ENCODE data around the gene STX2. TPM values are rescaled to one million over a fixed set of nuclear protein-coding genes. Genes with fewer than 3 reads are reported as not detected.

STX2 gene
- total RNA-seq, 1 donor from 2014 or later: 20.5 TPM

DNA sequence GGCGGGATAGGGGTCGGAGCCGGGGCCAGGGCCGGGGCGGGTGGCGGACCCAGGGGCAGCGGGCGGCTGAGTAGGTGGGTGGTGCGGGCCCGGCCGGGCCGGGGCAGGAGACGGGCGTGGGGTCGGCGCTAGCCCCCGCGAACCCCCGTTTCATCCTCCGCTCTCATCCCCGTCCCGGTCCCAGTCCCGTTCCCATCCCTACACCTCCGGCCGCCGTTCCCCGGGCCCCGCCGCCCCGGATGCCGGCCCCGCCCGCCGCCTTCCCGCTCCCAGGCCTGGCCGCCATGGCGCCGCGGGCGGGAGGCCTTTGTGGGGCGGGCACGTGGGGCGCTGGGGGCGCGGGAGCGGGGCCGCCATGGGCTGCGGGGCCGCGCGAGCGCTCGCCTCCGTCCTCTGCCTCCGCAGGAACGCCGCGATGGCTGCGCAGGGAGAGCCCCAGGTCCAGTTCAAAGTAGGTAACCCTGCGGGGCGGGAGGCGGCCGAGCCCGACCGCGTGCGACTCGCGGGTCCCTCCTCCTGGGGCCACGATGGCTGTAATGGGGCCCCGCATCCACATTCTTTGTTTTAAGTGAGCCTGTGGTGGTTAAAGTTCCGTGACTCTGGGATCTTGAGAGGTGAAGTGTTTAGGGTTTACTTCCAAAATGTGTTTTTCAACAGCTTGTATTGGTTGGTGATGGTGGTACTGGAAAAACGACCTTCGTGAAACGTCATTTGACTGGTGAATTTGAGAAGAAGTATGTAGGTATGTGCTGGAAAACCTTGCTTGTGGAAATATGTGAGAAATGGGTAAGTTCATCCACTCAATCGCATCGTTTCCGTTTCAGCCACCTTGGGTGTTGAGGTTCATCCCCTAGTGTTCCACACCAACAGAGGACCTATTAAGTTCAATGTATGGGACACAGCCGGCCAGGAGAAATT lies 33.4 kb upstream of the STX2 start:
- peak; percentile 22 for DNase-seq (ENCODE audit: low spot score, unreplicated experiment)
- Mint-ChIP-seq H3K27me3 (peaks cover 2% of the 10 kb centered on the region), H3K36me3 (ENCODE audit: insufficient read depth) (peaks cover 39% of the 10 kb centered on the region), H3K9me3 (ENCODE audit: low read depth) (no peaks in the 10 kb centered on the region), H3K4me1 (ENCODE audit: low read depth) (peaks cover 38% of the 10 kb centered on the region), H3K27ac (peak overlapping the region; percentile 98), H3K4me3 (ENCODE audit: low read depth) (peak overlapping the region; percentile 95)
- TF ChIP-seq, protein P1, sequence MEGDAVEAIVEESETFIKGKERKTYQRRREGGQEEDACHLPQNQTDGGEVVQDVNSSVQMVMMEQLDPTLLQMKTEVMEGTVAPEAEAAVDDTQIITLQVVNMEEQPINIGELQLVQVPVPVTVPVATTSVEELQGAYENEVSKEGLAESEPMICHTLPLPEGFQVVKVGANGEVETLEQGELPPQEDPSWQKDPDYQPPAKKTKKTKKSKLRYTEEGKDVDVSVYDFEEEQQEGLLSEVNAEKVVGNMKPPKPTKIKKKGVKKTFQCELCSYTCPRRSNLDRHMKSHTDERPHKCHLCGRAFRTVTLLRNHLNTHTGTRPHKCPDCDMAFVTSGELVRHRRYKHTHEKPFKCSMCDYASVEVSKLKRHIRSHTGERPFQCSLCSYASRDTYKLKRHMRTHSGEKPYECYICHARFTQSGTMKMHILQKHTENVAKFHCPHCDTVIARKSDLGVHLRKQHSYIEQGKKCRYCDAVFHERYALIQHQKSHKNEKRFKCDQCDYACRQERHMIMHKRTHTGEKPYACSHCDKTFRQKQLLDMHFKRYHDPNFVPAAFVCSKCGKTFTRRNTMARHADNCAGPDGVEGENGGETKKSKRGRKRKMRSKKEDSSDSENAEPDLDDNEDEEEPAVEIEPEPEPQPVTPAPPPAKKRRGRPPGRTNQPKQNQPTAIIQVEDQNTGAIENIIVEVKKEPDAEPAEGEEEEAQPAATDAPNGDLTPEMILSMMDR (IDR thresholded peaks at IDR 0.05; ENCODE audit: unreplicated experiment): no peak

DNA sequence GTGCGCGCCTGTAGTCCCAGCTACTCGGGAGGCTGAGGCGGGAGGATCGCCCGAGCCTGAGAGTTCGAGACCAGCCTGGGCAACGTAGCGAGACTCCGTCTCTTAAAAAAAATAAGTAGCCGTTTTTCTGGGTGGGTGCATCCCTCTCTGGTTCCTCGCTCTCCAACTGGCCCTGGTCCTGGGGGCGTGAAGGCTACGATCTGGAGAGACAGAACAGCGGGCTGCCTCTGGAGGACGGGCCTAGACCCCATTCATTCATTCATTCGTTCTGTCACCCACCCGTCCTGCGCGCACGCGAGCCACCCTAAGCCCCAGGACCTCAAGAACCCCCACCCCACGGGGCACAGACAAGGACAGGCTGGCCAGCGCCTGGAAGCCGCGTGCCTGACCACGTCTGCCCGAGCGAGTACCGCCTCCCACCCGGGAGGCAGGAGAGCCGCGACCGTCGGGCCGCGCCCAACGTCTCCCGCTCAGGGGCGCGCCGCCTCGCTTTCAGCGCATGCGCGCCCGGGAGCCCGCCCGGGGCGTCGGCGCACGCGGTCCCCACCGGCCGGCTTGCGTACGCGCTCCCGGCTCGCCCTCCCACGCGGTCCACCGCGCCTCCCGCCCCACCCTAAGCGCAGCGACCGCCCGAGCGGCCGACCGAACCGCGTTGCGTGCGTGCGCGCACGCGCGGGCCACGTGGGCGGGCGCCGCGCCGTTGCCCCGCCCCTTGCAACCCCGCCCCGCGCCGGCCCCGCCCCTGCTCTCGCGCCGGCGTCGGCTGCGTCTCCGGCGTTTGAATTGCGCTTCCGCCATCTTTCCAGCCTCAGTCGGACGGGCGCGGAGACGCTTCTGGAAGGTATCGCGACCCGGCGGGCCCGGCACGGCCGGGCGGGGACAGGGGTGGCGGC lies 32.5 kb upstream of the STX2 start, which contains the start of gene RAN:
RAN (plus strand) TSS at position 781 of the 893 bp plus-strand sequence. CDS start 528 bp downstream, outside the sequence.
- TF ChIP-seq, protein P1 (IDR thresholded peaks at IDR 0.05; ENCODE audit: unreplicated experiment): no peak
- DNase-seq (ENCODE audit: low spot score, unreplicated experiment): peak; percentile 84
- Mint-ChIP-seq H3K4me3 (ENCODE audit: low read depth) (peak within 1 kb of the TSS; percentile 95), H3K27ac (peak within 1 kb of the TSS; percentile 98), H3K27me3 (peaks cover 2% of the 10 kb centered on the region), H3K4me1 (ENCODE audit: low read depth) (peaks cover 30% of the 10 kb centered on the region), H3K36me3 (ENCODE audit: insufficient read depth) (peaks cover 35% of the 10 kb centered on the region), H3K9me3 (ENCODE audit: low read depth) (no peaks in the 10 kb centered on the region)

DNA sequence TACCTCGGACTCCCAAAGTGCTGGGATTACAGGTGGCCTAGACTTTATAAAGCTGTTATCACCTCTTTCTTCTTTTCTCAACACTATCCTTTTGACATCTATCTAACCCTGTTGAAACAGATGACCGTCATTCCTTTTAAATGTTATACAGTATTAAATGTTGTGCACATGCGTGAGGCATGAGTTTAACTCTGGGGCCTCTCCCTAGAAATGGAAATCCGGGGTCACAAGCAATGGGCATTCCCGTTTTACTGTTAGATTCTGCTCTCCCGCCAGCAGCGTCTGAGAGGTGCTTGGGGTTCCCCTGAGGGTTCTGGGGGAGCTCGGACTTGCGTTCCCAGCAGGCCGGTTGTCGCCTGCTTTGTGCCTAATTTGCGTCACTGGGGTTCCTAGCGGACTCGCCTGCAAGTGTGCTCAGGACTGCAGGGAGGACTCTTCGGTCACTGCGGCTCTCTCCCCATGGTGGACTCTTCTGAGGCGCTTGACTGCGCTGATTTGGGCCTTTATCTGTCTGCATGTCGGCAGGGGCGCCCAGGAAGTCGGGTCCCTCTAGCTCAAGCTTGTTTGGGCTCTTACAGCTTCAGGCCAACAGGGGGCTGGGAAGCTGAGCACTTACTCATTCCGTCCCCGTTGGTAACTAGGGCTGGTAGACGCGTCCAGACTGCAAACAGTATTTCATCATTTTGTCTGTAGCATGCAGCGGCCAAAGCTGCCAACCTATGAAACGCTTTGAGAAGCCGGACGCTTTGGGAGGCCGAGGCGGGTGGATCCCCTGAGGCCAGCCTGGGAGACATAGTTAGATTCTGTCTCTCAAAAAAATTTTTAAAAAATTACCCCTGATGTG lies 31.6 kb upstream of the STX2 start:
- peaks cover 2% of the 10 kb centered on the region for H3K27me3 Mint-ChIP-seq
- peaks cover 24% of the 10 kb centered on the region for H3K4me1 Mint-ChIP-seq (ENCODE audit: low read depth)
- H3K36me3 Mint-ChIP-seq (ENCODE audit: insufficient read depth): peaks cover 26% of the 10 kb centered on the region
- peak; percentile 44 for DNase-seq (ENCODE audit: low spot score, unreplicated experiment)
- H3K9me3 Mint-ChIP-seq (ENCODE audit: low read depth): no peaks in the 10 kb centered on the region
- TF ChIP-seq, protein P1 (IDR thresholded peaks at IDR 0.05; ENCODE audit: unreplicated experiment): peak; percentile 65
- peak overlapping the region; percentile 94 for H3K27ac Mint-ChIP-seq
- peak overlapping the region; percentile 74 for H3K4me3 Mint-ChIP-seq (ENCODE audit: low read depth)

DNA sequence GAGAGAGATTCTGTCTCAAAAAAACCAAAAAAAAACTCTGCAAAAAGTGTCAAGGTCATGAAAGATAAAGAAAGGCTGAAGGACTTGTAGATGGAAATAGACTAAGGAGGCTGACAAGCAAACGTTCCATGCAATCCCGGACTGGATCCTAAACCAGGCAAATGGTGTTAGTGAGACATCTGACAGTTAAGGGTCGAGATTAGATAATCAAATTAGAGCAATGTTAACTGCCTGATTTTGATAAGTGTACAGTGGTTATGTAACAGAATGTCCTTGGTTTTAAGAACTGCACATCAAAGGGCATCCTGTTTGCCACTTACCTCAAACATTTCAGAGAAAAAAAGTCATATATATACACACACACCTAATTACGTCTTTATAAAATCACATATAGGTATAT lies 29.4 kb upstream of the STX2 start:
- H3K4me3 Mint-ChIP-seq (ENCODE audit: low read depth): no peak overlapping the region
- H3K36me3 Mint-ChIP-seq (ENCODE audit: insufficient read depth): peaks cover 8% of the 10 kb centered on the region
- H3K4me1 Mint-ChIP-seq (ENCODE audit: low read depth): peaks cover 13% of the 10 kb centered on the region
- no peaks in the 10 kb centered on the region for H3K9me3 Mint-ChIP-seq (ENCODE audit: low read depth)
- H3K27ac Mint-ChIP-seq: no peak overlapping the region
- TF ChIP-seq, protein P1 (IDR thresholded peaks at IDR 0.05; ENCODE audit: unreplicated experiment): no peak
- H3K27me3 Mint-ChIP-seq: peaks cover 2% of the 10 kb centered on the region
- DNase-seq (ENCODE audit: low spot score, unreplicated experiment): no peak

Data from progenitor cell of endocrine pancreas (in vitro differentiated cells).